ENCODE results near the gene AHNAK2.
"Not testable (repeated sequence)": the region's sequence is repeated elsewhere in the genome, so short reads cannot be mapped to it uniquely, and the experiment has no call there.

- not testable (repeated sequence) for TF ChIP-seq POLR2AphosphoS5 (IDR thresholded peaks at IDR 0.05; ENCODE audit: borderline replicate concordance, low read depth, low read length); EZH2 (IDR thresholded peaks at IDR 0.05); FOXP2 (optimal IDR thresholded peaks at IDR 0.05; ENCODE audit: control extremely low read depth, extremely low read length, insufficient read depth)
Measured at GRCh38 chr14:104950701-104951100, 27.5 kb downstream of the AHNAK2 start.

Data from SK-N-MC (cell line).